ENCODE results near the gene SPTY2D1.
"Not testable (repeated sequence)": the region's sequence is repeated elsewhere in the genome, so short reads cannot be mapped to it uniquely, and the experiment has no call there.

Gene SPTY2D1

GRCh38 chr11:18634140-18635032 lies at the start of gene SPTY2D1:
Gene SPTY2D1 (minus strand): TSS chr11:18634342. CDS start chr11:18634257, 85 bp downstream.
- peak; percentile 98 for DNase-seq (ENCODE audit: low read depth)
- H3K4me3 ChIP-seq (ENCODE audit: low read depth, low read length): peak within 1 kb of the TSS; percentile 100

- DNase-seq (ENCODE audit: low read depth): no peak
- no peak overlapping the region for H3K4me3 ChIP-seq (ENCODE audit: low read depth, low read length)
Measured at GRCh38 chr11:18682466-18682865, 48.3 kb upstream of the SPTY2D1 start.

- not testable (repeated sequence) for DNase-seq (ENCODE audit: low read depth); H3K4me3 ChIP-seq (ENCODE audit: low read depth, low read length)
Measured at GRCh38 chr11:18681949-18682348, 47.8 kb upstream of the SPTY2D1 start.

GRCh38 chr11:18677560-18677959 lies 43.4 kb upstream of the SPTY2D1 start:
- H3K4me3 ChIP-seq (ENCODE audit: low read depth, low read length): no peak overlapping the region
- DNase-seq (ENCODE audit: low read depth): no peak

GRCh38 chr11:18676803-18677202 lies 42.7 kb upstream of the SPTY2D1 start:
- no peak for DNase-seq (ENCODE audit: low read depth)
- no peak overlapping the region for H3K4me3 ChIP-seq (ENCODE audit: low read depth, low read length)

- not testable (repeated sequence) for DNase-seq (ENCODE audit: low read depth); H3K4me3 ChIP-seq (ENCODE audit: low read depth, low read length)
Measured at GRCh38 chr11:18672209-18672608, 38.1 kb upstream of the SPTY2D1 start.

GRCh38 chr11:18671246-18671645 lies 37.1 kb upstream of the SPTY2D1 start:
- H3K4me3 ChIP-seq (ENCODE audit: low read depth, low read length): no peak overlapping the region
- no peak for DNase-seq (ENCODE audit: low read depth)

GRCh38 chr11:18669711-18670110 lies 35.6 kb upstream of the SPTY2D1 start:
- H3K4me3 ChIP-seq (ENCODE audit: low read depth, low read length): no peak overlapping the region
- DNase-seq (ENCODE audit: low read depth): no peak

- no peak overlapping the region for H3K4me3 ChIP-seq (ENCODE audit: low read depth, low read length)
- no peak for DNase-seq (ENCODE audit: low read depth)
Measured at GRCh38 chr11:18669219-18669596, 35.1 kb upstream of the SPTY2D1 start.

- no peak for DNase-seq (ENCODE audit: low read depth)
- H3K4me3 ChIP-seq (ENCODE audit: low read depth, low read length): no peak overlapping the region
Measured at GRCh38 chr11:18668131-18668530, 34.0 kb upstream of the SPTY2D1 start.

GRCh38 chr11:18665353-18665872 lies 31.3 kb upstream of the SPTY2D1 start:
- not testable (repeated sequence) for H3K4me3 ChIP-seq (ENCODE audit: low read depth, low read length); DNase-seq (ENCODE audit: low read depth)

- no peak for DNase-seq (ENCODE audit: low read depth)
- no peak overlapping the region for H3K4me3 ChIP-seq (ENCODE audit: low read depth, low read length)
Measured at GRCh38 chr11:18657673-18658072, 23.5 kb upstream of the SPTY2D1 start.

- DNase-seq (ENCODE audit: low read depth): peak; percentile 16
- no peak overlapping the region for H3K4me3 ChIP-seq (ENCODE audit: low read depth, low read length)
Measured at GRCh38 chr11:18650859-18651557, 16.9 kb upstream of the SPTY2D1 start.

GRCh38 chr11:18650353-18650752 lies 16.2 kb upstream of the SPTY2D1 start:
- no peak overlapping the region for H3K4me3 ChIP-seq (ENCODE audit: low read depth, low read length)
- no peak for DNase-seq (ENCODE audit: low read depth)

GRCh38 chr11:18643034-18643433 lies 8.9 kb upstream of the SPTY2D1 start:
- H3K4me3 ChIP-seq (ENCODE audit: low read depth, low read length); DNase-seq (ENCODE audit: low read depth): not testable (repeated sequence)

- no peak for DNase-seq (ENCODE audit: low read depth)
- no peak overlapping the region for H3K4me3 ChIP-seq (ENCODE audit: low read depth, low read length)
Measured at GRCh38 chr11:18641677-18642076, 7.5 kb upstream of the SPTY2D1 start.

- no peak for DNase-seq (ENCODE audit: low read depth)
- H3K4me3 ChIP-seq (ENCODE audit: low read depth, low read length): peak overlapping the region; percentile 100
Measured at GRCh38 chr11:18633256-18634139, 644 bp downstream of the SPTY2D1 start.

GRCh38 chr11:18632841-18633240 lies 1.3 kb downstream of the SPTY2D1 start:
- DNase-seq (ENCODE audit: low read depth): no peak
- H3K4me3 ChIP-seq (ENCODE audit: low read depth, low read length): peak overlapping the region; percentile 100

- H3K4me3 ChIP-seq (ENCODE audit: low read depth, low read length): no peak overlapping the region
- no peak for DNase-seq (ENCODE audit: low read depth)
Measured at GRCh38 chr11:18624161-18624560, 10.0 kb downstream of the SPTY2D1 start.
